Activated naive CD4-positive, alpha-beta T cell treated with anti-CD3 and anti-CD28 coated beads for 36 hours (primary cell): ENCODE measurements around the gene CSAG2. TPM values are rescaled to one million over a fixed set of nuclear protein-coding genes. Genes with fewer than 3 reads are reported as not detected.
"Not testable (repeated sequence)": the region's sequence is repeated elsewhere in the genome, so short reads cannot be mapped to it uniquely, and the experiment has no call there.

Source experiments
- CTCF ChIA-PET: fragments of 350-600 bp; sonication (Branson Sonifier 250); formaldehyde crosslinking; loops from one replicate; lab custom pipeline; 2021; ENCODE audit warnings: antibody characterized with exemption; lab: Charles Lee
- DNase-seq: peaks from one replicate; pipeline ENCODE4 v3.0.0-alpha.2; 2020
- H3K27ac Mint-ChIP-seq: one replicate; pipeline ENCODE4 v1.8.0; 2021; ENCODE audit warnings: mild to moderate bottlenecking, mixed read lengths
- H3K27me3 Mint-ChIP-seq: one replicate; pipeline ENCODE4 v1.8.0; 2021; ENCODE audit warnings: low read depth, mixed read lengths
- H3K36me3 Mint-ChIP-seq: one replicate; pipeline ENCODE4 v1.8.0; 2021; ENCODE audit warnings: low read depth, mixed read lengths
- H3K4me1 Mint-ChIP-seq: one replicate; pipeline ENCODE4 v1.8.0; 2021; ENCODE audit warnings: low read depth, mixed read lengths
- H3K4me3 Mint-ChIP-seq: one replicate; pipeline ENCODE4 v1.8.0; 2021; ENCODE audit warnings: mild to moderate bottlenecking, moderate library complexity, mixed read lengths
- H3K9me3 Mint-ChIP-seq: one replicate; pipeline ENCODE4 v1.8.0; 2021; ENCODE audit warnings: mixed read lengths
- intact Hi-C: fragments of 100-400 bp; cut with micrococcal nuclease; formaldehyde crosslinking; loops from one replicate; pipeline ENCODE4 v1.15.1; 2023
- total RNA-seq, 2 experiments: library from RNA; stranded (reverse); gene quantifications; one replicate each; pipeline ENCODE4 v1.2.3, GENCODE V29; 2021

CSAG2 gene
- under 1 TPM; 0.26 to 0.30 TPM for total RNA-seq

GRCh38 chrX:152709173-152709572 lies at the start of gene CSAG2:
Gene CSAG2, minus strand, starts transcription at chrX:152709273. Its CDS starts 161 bp downstream, at chrX:152709112.
- H3K36me3 Mint-ChIP-seq, H3K4me3 Mint-ChIP-seq, H3K27me3 Mint-ChIP-seq: not testable (repeated sequence)

GRCh38 chrX:152754871-152755270 lies 45.8 kb upstream of the CSAG2 start:
- intact Hi-C loops, H3K27me3 Mint-ChIP-seq, H3K4me3 Mint-ChIP-seq, CTCF ChIA-PET, H3K36me3 Mint-ChIP-seq, H3K9me3 Mint-ChIP-seq, H3K4me1 Mint-ChIP-seq, H3K27ac Mint-ChIP-seq, DNase-seq: not testable (repeated sequence)

More at GRCh38 chrX:152709173-152709572, at the start of gene CSAG2:
- intact Hi-C loops, H3K27ac Mint-ChIP-seq, H3K9me3 Mint-ChIP-seq, CTCF ChIA-PET, DNase-seq, H3K4me1 Mint-ChIP-seq: not testable (repeated sequence)

GRCh38 chrX:152753686-152754650 lies 44.9 kb upstream of the CSAG2 start, which contains the start of gene MAGEA2:
Gene MAGEA2, minus strand, starts transcription at chrX:152753842. Its CDS starts 2,479 bp downstream, at chrX:152751363.
- CTCF ChIA-PET, H3K36me3 Mint-ChIP-seq, H3K4me1 Mint-ChIP-seq, H3K9me3 Mint-ChIP-seq, H3K4me3 Mint-ChIP-seq, H3K27me3 Mint-ChIP-seq, H3K27ac Mint-ChIP-seq, intact Hi-C loops, DNase-seq: not testable (repeated sequence)

- CTCF ChIA-PET: no interaction called here
- no peak overlapping the region for H3K27ac Mint-ChIP-seq
- H3K4me3 Mint-ChIP-seq: no peak overlapping the region
- intact Hi-C loops: no loop called here
- no peaks in the 10 kb centered on the region for H3K9me3 Mint-ChIP-seq
- H3K4me1 Mint-ChIP-seq: no peaks in the 10 kb centered on the region
- DNase-seq: no peak
- H3K27me3 Mint-ChIP-seq: no peaks in the 10 kb centered on the region
- H3K36me3 Mint-ChIP-seq: no peaks in the 10 kb centered on the region
These were observed 29.5 kb upstream of the CSAG2 start for GRCh38 chrX:152738560-152738959.

- H3K36me3 Mint-ChIP-seq, H3K4me3 Mint-ChIP-seq, H3K4me1 Mint-ChIP-seq, H3K9me3 Mint-ChIP-seq, DNase-seq, intact Hi-C loops, H3K27ac Mint-ChIP-seq, H3K27me3 Mint-ChIP-seq, CTCF ChIA-PET: not testable (repeated sequence)
These were observed 27.5 kb upstream of the CSAG2 start for GRCh38 chrX:152736528-152736927.

GRCh38 chrX:152735860-152736511 lies 26.9 kb upstream of the CSAG2 start:
- no peak for DNase-seq

GRCh38 chrX:152735101-152735500 lies 26.0 kb upstream of the CSAG2 start:
- Mint-ChIP-seq H3K27ac (no peak overlapping the region), H3K4me3 (no peak overlapping the region), H3K36me3 (no peaks in the 10 kb centered on the region), H3K9me3 (no peaks in the 10 kb centered on the region), H3K4me1 (no peaks in the 10 kb centered on the region), H3K27me3 (no peaks in the 10 kb centered on the region)
- intact Hi-C loops: no loop called here
- no peak for DNase-seq
- CTCF ChIA-PET: no interaction called here

More at GRCh38 chrX:152735860-152736511, 26.9 kb upstream of the CSAG2 start:
- CTCF ChIA-PET: no interaction called here
- Mint-ChIP-seq H3K9me3 (no peaks in the 10 kb centered on the region), H3K27me3 (no peaks in the 10 kb centered on the region), H3K36me3 (no peaks in the 10 kb centered on the region), H3K27ac (no peak overlapping the region), H3K4me3 (no peak overlapping the region), H3K4me1 (no peaks in the 10 kb centered on the region)
- intact Hi-C loops: no loop called here

- CTCF ChIA-PET, H3K27ac Mint-ChIP-seq, H3K27me3 Mint-ChIP-seq, intact Hi-C loops, H3K4me3 Mint-ChIP-seq, H3K36me3 Mint-ChIP-seq, DNase-seq, H3K4me1 Mint-ChIP-seq, H3K9me3 Mint-ChIP-seq: not testable (repeated sequence)
These were observed 25.2 kb upstream of the CSAG2 start for GRCh38 chrX:152734143-152734858.

- Mint-ChIP-seq H3K27ac (no peak within 1 kb of the TSS), H3K9me3 (no peaks in the 10 kb centered on the region), H3K4me3 (no peak within 1 kb of the TSS), H3K36me3 (no peaks in the 10 kb centered on the region), H3K27me3 (no peaks in the 10 kb centered on the region), H3K4me1 (no peaks in the 10 kb centered on the region)
- intact Hi-C loops: no loop called here
- CTCF ChIA-PET: no interaction called here
- DNase-seq: no peak
These were observed 24.3 kb upstream of the CSAG2 start, which contains the start of the genes CSAG1 and MAGEA12 for GRCh38 chrX:152733261-152733975. Gene CSAG1, minus strand, starts transcription at chrX:152733721. Its CDS starts 1,261 bp downstream, at chrX:152732460. Gene MAGEA12, plus strand, starts transcription at chrX:152733757. Its CDS starts 2,405 bp downstream, at chrX:152736162.

- Mint-ChIP-seq H3K27me3 (no peaks in the 10 kb centered on the region), H3K4me3 (no peak overlapping the region), H3K4me1 (no peaks in the 10 kb centered on the region), H3K36me3 (no peaks in the 10 kb centered on the region), H3K9me3 (no peaks in the 10 kb centered on the region), H3K27ac (no peak overlapping the region)
- CTCF ChIA-PET: no interaction called here
- intact Hi-C loops: no loop called here
- DNase-seq: no peak
These were observed 16.3 kb upstream of the CSAG2 start for GRCh38 chrX:152725409-152725808.

- CTCF ChIA-PET, H3K27ac Mint-ChIP-seq, H3K4me3 Mint-ChIP-seq, H3K4me1 Mint-ChIP-seq, H3K9me3 Mint-ChIP-seq, intact Hi-C loops, H3K27me3 Mint-ChIP-seq, DNase-seq, H3K36me3 Mint-ChIP-seq: not testable (repeated sequence)
These were observed 5.0 kb upstream of the CSAG2 start, which contains the start of gene MAGEA2B for GRCh38 chrX:152713815-152714787. Gene MAGEA2B, plus strand, starts transcription at chrX:152714628. Its CDS starts 2,479 bp downstream, at chrX:152717107.
